DND-41 (cell line): ENCODE results near the gene DENND4B.

Source experiments
- CTCF ChIP-seq: IDR thresholded peaks from 2 replicates; pipeline ENCODE4 v1.5.1; 2012; ENCODE audit warnings: borderline replicate concordance, low read length, moderate library complexity, mild to moderate bottlenecking; ENCODE audit not compliant: poor library complexity, severe bottlenecking; ENCODE audit errors: extremely low read depth
- EZH2 ChIP-seq: IDR thresholded peaks from 3 replicates; pipeline ENCODE4 v1.6.1; 2012; ENCODE audit warnings: borderline replicate concordance, low read depth, mild to moderate bottlenecking, moderate library complexity, low read length, inconsistent platforms; ENCODE audit not compliant: severe bottlenecking

- TF ChIP-seq CTCF (no peak), EZH2 (no peak)
Measured at GRCh38 chr1:153970346-153970745, 23.8 kb upstream of the DENND4B start.
